NCI-H2081 (cell line): ENCODE data around the gene AMZ2.
A peak's percentile ranks its signal among the peaks of the same experiment; 100 is the strongest.

Source experiments
- DNase-seq, 2 experiments: peaks; one replicate each; lab custom pipeline; 2025; lab: John Stamatoyannopoulos, UW

The AMZ2 gene

DNA sequence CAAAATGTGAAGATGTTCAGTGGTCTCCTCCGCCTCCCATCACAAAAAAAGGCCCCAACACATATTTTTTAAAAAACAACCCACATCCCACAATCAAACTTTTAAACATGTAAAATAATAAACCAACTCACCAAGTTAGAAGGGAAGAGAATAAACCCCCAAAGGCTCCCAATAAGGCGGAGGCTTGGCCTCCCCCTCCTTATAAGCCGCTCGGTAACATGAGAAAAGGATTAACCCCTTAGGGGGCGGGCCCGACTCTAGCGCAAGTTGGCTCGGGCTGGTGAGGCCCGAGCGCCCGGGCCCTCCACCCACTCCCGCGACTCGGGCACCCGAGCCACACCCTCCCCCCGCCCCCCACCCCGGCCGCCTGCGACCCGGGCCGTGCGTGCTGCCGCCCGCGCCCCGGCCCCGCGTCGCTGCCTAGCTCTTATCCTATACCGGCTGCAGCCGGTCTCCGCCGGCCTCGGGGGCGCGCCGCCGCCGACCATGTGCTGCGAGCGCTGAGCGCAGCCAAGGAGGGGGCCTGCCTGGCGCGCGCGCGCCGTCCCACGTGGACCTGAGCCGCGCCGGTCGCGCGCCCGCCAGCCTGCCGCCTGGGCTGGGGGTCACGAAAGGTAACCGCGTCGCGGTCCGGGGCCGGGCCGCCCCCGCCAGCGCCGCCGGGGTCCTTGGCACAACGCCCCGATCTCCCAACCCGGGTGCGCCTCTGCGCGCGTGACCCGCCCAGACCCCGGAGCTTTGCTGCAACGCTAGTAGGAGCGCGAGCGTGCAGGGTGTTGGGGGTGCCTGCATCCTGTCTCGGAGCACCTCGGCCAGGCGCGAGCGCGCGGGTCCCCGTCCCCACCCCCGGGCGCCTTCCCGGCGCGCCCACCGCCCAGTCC lies 43.4 kb downstream of the AMZ2 start, which contains the start of the genes ARSG and SLC16A6:
Gene ARSG, plus strand, starts transcription at position 541 of the 881 bp plus-strand sequence. CDS start 15,999 bp downstream, outside the sequence.
Gene SLC16A6, minus strand, starts transcription at position 173 of the 881 bp plus-strand sequence. CDS start 12,807 bp downstream, outside the sequence.
- DNase-seq: peak; percentile 76 to 92

GRCh38 chr17:68291836-68292688 lies 44.2 kb downstream of the AMZ2 start:
- DNase-seq: peak; percentile 83 to 88

DNA sequence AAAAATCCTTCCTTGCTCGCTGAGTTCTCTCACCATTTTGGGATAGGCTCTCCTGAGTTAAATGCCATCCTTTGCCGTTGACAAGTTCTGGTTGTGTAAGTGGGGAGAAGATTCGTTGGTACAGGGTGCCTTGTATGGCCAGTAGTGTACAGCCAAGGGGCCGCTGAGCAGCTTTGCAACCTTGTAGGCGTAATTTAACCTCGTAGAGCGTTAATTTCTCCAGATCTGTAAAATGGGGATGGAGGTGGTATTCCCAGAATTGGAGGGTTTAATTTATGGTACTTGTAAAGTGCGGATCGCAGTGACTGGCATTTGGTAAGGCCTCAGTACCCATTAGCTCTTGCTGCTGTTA lies 44.8 kb downstream of the AMZ2 start:
- no peak for DNase-seq

DNA sequence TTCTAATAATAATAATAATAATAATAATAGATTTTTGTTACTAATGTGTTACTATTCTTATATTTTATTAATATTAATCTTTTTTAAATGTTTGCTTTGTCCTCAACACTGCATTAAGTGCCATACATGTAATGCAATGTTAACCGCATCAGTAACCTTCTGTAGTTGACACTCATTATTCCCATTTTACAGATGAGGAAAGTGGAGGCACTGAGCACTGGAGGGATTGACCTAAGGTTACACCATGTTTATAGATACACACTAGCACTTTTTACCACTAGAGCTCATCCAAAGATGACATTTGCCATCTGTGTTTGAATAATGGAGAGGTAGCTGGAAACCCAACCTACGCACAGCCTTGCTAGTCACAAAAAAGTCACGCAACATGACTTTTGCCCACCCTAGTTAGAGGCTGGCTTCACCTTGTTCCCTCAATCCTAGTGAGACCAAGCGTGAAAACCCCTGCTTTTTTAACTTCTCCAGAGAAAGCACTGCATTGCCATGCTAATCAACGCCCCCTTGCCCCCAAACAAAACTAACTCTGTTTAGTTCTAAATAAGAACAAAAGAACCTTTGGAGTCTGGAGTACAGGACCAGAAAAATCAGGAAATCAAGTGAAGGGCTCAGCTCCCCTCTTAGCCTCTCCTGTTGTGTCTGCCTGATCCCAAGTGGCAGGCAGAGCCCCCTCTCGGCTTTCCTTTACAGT lies 45.8 kb downstream of the AMZ2 start:
- no peak for DNase-seq

- no peak for DNase-seq
These were observed 46.3 kb downstream of the AMZ2 start for GRCh38 chr17:68294196-68294555.

DNA sequence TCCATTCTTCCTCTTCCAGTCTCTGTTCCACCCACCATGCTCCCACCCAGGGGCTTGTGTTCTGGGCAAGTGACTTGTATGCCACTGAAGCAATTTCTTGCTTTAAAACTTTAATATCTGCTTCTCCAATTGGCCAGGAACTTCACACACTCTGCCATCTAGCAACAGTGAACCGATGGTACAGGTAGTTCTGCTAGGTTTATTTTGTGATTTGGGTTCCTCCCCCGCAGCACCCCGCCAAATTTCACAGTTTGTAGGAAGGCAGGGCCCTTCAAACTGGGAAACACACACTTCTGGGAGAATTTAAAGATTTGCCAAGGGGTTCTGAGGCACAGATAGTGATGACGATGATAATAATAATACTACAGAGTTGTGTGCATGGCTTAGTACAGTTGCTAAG lies 46.8 kb downstream of the AMZ2 start:
- DNase-seq: no peak

GRCh38 chr17:68295086-68295485 lies 47.2 kb downstream of the AMZ2 start:
- no peak for DNase-seq

- no peak for DNase-seq
These were observed 48.7 kb downstream of the AMZ2 start for GRCh38 chr17:68296217-68297191.

DNA sequence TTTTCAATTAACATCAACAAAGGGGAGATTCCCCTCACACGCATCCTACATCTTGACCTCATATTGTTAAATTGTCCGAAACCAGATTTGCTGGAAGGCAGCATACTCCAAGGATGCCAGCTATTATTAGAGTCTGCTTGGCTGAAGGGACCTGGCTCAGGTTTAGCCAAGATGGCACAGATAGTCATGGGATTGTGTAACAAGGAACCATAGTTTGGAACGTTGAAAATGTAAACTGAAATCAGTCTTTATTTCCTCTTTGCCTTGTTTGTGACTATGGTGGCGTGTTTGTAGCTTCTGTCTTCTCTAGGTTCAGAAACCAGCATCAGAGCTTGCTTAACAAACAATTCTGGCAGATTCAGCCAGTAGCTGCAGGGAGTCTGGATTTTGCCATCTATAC lies 49.4 kb downstream of the AMZ2 start:
- no peak for DNase-seq

DNA sequence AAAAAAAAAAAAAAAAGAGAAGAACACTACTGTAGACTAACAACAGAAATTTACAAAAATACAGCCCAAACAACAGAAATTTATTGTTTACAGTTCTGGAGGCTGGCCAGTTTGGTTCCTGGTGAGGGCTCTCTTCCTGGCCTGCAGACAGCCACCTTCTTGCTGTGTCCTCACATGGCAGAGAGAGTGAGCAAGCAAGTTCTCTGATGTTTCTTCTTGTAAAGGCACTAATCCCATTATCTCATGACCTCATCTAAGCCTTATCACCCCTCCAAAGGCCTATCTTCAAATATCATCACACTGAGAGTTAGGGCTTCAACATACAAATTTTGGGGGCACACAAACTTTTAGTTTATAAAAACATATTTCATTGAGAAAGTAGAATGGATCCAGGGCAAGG lies 50.8 kb downstream of the AMZ2 start:
- DNase-seq: no peak

GRCh38 chr17:68299817-68300216 lies 52.0 kb downstream of the AMZ2 start:
- no peak for DNase-seq

- DNase-seq: peak; percentile 92 to 98
These were observed 53.7 kb downstream of the AMZ2 start for GRCh38 chr17:68301438-68301959.

- DNase-seq: peak; percentile 59 to 89
These were observed 54.3 kb downstream of the AMZ2 start for GRCh38 chr17:68302066-68302564.

GRCh38 chr17:68302666-68303065 lies 54.8 kb downstream of the AMZ2 start:
- DNase-seq: no peak

GRCh38 chr17:68304706-68305105 lies 56.9 kb downstream of the AMZ2 start:
- DNase-seq: no peak

DNA sequence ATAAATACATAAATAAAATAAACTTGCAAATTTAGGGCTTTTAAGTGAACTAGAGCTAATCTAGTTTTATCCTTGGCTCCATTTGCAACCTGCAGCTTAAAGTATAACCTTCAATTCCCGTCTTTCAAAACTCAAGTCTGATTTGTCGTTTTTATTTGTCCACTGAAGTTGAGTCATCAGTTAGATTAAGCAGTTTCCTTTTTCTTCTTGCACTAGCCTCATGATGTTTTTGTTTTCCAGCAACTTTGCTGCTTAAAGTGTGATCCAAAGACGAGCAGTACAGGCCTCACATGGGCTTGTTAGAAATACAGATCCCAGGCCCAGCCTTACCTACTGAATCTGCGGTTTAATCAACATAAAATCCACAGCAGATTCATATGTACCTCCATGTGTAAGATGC lies 57.3 kb downstream of the AMZ2 start:
- no peak for DNase-seq
